GM13976 (cell line): ENCODE data around the gene DCLK1.

ENCODE experiments used
- DNase-seq: peaks from one replicate; pipeline ENCODE4 v3.0.0; 2012; ENCODE audit warnings: low spot score
- in situ Hi-C: fragments of 300-500 bp; cut with MboI; formaldehyde crosslinking; loops from one replicate; pipeline ENCODE4 v1.12.0; 2022; ENCODE audit warnings: low sequenced_read_pairs, mixed read lengths, inconsistent platforms; ENCODE audit not compliant: unreplicated experiment
- TF ChIP-seq, protein P1 (sequence below): IDR thresholded peaks from 2 replicates; pipeline ENCODE4 v1.5.1; 2012; ENCODE audit warnings: borderline replicate concordance, mild to moderate bottlenecking; ENCODE audit not compliant: insufficient read depth; ENCODE audit errors: extremely low read depth, missing control alignments, control extremely low read depth

Gene DCLK1

GRCh38 chr13:35961461-35962220 lies 169.5 kb downstream of the DCLK1 start:
- no peak for DNase-seq
- in situ Hi-C loops, result no loop called here
- TF ChIP-seq, protein P1, sequence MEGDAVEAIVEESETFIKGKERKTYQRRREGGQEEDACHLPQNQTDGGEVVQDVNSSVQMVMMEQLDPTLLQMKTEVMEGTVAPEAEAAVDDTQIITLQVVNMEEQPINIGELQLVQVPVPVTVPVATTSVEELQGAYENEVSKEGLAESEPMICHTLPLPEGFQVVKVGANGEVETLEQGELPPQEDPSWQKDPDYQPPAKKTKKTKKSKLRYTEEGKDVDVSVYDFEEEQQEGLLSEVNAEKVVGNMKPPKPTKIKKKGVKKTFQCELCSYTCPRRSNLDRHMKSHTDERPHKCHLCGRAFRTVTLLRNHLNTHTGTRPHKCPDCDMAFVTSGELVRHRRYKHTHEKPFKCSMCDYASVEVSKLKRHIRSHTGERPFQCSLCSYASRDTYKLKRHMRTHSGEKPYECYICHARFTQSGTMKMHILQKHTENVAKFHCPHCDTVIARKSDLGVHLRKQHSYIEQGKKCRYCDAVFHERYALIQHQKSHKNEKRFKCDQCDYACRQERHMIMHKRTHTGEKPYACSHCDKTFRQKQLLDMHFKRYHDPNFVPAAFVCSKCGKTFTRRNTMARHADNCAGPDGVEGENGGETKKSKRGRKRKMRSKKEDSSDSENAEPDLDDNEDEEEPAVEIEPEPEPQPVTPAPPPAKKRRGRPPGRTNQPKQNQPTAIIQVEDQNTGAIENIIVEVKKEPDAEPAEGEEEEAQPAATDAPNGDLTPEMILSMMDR, result no peak

GRCh38 chr13:35961002-35961401 lies 170.2 kb downstream of the DCLK1 start:
- no peak for DNase-seq
- TF ChIP-seq, protein P1, result no peak
- in situ Hi-C loops, result no loop called here

GRCh38 chr13:35957996-35958395 lies 173.2 kb downstream of the DCLK1 start:
- DNase-seq, result no peak
- in situ Hi-C loops, result no loop called here
- TF ChIP-seq, protein P1, result no peak

GRCh38 chr13:35957241-35957731 lies 173.9 kb downstream of the DCLK1 start:
- in situ Hi-C loops, result no loop called here
- no peak for DNase-seq
- TF ChIP-seq, protein P1, result no peak

DNA sequence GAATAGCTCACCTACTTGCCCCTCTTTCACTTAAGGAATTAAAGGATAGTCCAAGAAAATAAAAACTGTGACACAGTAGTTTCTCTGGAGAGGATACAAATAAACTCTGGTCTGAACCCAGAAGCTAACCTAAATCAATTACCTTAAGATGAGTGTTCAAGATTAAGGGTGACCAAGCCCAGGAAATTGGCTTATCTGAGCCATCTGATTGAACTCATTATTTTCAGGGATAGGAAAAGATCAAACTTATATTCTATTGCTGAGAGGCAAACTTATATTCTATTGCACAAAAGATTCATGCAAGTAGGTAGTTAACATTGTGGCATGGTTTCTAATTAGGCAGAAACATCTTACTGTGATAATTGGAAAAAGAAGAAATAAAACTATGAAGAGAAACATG lies 175.1 kb downstream of the DCLK1 start:
- no peak for DNase-seq
- TF ChIP-seq, protein P1, result no peak
- in situ Hi-C loops, result no loop called here

- in situ Hi-C loops, result no loop called here
- DNase-seq, result no peak
- TF ChIP-seq, protein P1, result no peak
These were observed 177.0 kb downstream of the DCLK1 start for GRCh38 chr13:35954207-35954560.
